ENCODE data around the gene GPR150. TPM values are rescaled to one million over a fixed set of nuclear protein-coding genes. Genes with fewer than 3 reads are reported as not detected.
"Not testable (repeated sequence)": the region's sequence is repeated elsewhere in the genome, so short reads cannot be mapped to it uniquely, and the experiment has no call there.

GPR150 gene
- total and polyA plus RNA-seq, 9 of the 15 experiments (the other 6 are each of a cell fraction or from before 2014, with no cell fraction given) = not detected

DNA sequence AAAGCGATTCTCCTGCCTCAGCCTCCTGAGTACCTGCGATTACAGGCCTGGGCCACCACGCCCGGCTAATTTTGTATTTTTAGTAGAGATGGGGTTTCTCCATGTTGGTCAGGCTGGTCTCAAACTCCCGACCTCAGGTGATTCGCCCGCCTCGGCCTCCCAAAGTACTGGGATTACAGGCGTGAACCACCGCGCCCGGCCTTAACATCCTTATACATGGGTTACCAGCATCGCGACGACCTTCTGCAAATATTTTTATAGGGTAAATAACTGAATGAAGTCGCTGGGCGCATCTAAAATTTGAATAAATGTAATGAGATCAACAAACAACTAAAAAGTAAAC, 26.3 kb downstream of the GPR150 start (continued):
- TF ChIP-seq, protein P1, sequence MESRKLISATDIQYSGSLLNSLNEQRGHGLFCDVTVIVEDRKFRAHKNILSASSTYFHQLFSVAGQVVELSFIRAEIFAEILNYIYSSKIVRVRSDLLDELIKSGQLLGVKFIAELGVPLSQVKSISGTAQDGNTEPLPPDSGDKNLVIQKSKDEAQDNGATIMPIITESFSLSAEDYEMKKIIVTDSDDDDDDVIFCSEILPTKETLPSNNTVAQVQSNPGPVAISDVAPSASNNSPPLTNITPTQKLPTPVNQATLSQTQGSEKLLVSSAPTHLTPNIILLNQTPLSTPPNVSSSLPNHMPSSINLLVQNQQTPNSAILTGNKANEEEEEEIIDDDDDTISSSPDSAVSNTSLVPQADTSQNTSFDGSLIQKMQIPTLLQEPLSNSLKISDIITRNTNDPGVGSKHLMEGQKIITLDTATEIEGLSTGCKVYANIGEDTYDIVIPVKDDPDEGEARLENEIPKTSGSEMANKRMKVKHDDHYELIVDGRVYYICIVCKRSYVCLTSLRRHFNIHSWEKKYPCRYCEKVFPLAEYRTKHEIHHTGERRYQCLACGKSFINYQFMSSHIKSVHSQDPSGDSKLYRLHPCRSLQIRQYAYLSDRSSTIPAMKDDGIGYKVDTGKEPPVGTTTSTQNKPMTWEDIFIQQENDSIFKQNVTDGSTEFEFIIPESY (CRISPR knock-in tag; IDR thresholded peaks at IDR 0.05) = peak; percentile 91
- peak; percentile 36; the same call in 1 of the 2 replicates for TF ChIP-seq NFIX (CRISPR knock-in tag; IDR thresholded peaks at IDR 0.05; ENCODE audit: low read depth)
- TF ChIP-seq ZNF707 (CRISPR knock-in tag; conservative IDR thresholded peaks at IDR 0.05) = peak; percentile 64
- TF ChIP-seq, protein P2, sequence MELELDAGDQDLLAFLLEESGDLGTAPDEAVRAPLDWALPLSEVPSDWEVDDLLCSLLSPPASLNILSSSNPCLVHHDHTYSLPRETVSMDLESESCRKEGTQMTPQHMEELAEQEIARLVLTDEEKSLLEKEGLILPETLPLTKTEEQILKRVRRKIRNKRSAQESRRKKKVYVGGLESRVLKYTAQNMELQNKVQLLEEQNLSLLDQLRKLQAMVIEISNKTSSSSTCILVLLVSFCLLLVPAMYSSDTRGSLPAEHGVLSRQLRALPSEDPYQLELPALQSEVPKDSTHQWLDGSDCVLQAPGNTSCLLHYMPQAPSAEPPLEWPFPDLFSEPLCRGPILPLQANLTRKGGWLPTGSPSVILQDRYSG (tag; conservative IDR thresholded peaks at IDR 0.05; ENCODE audit: low read depth) = peak; percentile 55; the same call in 1 of the 2 replicates
- TF ChIP-seq ZNF408 (CRISPR knock-in tag; IDR thresholded peaks at IDR 0.05; ENCODE audit: low read depth) = 0 out of 2 replicates have a peak, but pooled peaks have one; percentile 58
- peak; percentile 85 for TF ChIP-seq THRAP3 (IDR thresholded peaks at IDR 0.05; ENCODE audit: borderline replicate concordance)
- 0 out of 2 replicates have a peak, but pooled peaks have one; percentile 40 for TF ChIP-seq ZNF41 (CRISPR knock-in tag; conservative IDR thresholded peaks at IDR 0.05)
- TF ChIP-seq DMBX1 (CRISPR knock-in tag; IDR thresholded peaks at IDR 0.05; ENCODE audit: borderline replicate concordance) = 0 out of 2 replicates have a peak, but pooled peaks have one; percentile 50
- peak; percentile 73 for TF ChIP-seq MYBL2 (IDR thresholded peaks at IDR 0.05; ENCODE audit: low read depth)
- TF ChIP-seq MYBL2 (CRISPR knock-in tag; IDR thresholded peaks at IDR 0.05; ENCODE audit: borderline replicate concordance) = not testable (repeated sequence)
- TF ChIP-seq, protein P3, sequence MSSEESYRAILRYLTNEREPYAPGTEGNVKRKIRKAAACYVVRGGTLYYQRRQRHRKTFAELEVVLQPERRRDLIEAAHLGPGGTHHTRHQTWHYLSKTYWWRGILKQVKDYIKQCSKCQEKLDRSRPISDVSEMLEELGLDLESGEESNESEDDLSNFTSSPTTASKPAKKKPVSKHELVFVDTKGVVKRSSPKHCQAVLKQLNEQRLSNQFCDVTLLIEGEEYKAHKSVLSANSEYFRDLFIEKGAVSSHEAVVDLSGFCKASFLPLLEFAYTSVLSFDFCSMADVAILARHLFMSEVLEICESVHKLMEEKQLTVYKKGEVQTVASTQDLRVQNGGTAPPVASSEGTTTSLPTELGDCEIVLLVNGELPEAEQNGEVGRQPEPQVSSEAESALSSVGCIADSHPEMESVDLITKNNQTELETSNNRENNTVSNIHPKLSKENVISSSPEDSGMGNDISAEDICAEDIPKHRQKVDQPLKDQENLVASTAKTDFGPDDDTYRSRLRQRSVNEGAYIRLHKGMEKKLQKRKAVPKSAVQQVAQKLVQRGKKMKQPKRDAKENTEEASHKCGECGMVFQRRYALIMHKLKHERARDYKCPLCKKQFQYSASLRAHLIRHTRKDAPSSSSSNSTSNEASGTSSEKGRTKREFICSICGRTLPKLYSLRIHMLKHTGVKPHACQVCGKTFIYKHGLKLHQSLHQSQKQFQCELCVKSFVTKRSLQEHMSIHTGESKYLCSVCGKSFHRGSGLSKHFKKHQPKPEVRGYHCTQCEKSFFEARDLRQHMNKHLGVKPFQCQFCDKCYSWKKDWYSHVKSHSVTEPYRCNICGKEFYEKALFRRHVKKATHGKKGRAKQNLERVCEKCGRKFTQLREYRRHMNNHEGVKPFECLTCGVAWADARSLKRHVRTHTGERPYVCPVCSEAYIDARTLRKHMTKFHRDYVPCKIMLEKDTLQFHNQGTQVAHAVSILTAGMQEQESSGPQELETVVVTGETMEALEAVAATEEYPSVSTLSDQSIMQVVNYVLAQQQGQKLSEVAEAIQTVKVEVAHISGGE (CRISPR knock-in tag; IDR thresholded peaks at IDR 0.05) = peak in 2 of 3 experiments; percentile 14 to 47; a peak in 1 of 6 replicates
- peak; percentile 44; the same call in 1 of the 2 replicates for TF ChIP-seq DPF2 (IDR thresholded peaks at IDR 0.05)
- TF ChIP-seq, protein P4, sequence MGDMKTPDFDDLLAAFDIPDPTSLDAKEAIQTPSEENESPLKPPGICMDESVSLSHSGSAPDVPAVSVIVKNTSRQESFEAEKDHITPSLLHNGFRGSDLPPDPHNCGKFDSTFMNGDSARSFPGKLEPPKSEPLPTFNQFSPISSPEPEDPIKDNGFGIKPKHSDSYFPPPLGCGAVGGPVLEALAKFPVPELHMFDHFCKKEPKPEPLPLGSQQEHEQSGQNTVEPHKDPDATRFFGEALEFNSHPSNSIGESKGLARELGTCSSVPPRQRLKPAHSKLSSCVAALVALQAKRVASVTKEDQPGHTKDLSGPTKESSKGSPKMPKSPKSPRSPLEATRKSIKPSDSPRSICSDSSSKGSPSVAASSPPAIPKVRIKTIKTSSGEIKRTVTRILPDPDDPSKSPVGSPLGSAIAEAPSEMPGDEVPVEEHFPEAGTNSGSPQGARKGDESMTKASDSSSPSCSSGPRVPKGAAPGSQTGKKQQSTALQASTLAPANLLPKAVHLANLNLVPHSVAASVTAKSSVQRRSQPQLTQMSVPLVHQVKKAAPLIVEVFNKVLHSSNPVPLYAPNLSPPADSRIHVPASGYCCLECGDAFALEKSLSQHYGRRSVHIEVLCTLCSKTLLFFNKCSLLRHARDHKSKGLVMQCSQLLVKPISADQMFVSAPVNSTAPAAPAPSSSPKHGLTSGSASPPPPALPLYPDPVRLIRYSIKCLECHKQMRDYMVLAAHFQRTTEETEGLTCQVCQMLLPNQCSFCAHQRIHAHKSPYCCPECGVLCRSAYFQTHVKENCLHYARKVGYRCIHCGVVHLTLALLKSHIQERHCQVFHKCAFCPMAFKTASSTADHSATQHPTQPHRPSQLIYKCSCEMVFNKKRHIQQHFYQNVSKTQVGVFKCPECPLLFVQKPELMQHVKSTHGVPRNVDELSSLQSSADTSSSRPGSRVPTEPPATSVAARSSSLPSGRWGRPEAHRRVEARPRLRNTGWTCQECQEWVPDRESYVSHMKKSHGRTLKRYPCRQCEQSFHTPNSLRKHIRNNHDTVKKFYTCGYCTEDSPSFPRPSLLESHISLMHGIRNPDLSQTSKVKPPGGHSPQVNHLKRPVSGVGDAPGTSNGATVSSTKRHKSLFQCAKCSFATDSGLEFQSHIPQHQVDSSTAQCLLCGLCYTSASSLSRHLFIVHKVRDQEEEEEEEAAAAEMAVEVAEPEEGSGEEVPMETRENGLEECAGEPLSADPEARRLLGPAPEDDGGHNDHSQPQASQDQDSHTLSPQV (IDR thresholded peaks at IDR 0.05) = peak; percentile 87
